CD4-positive, alpha-beta T cell treated with Interleukin-21 for 1 hour (primary cell): Measurements from ENCODE around the gene SSH2.
A peak's percentile ranks its signal among the peaks of the same experiment; 100 is the strongest.
"Not testable (repeated sequence)": the region's sequence is repeated elsewhere in the genome, so short reads cannot be mapped to it uniquely, and the experiment has no call there.

Experiments used
- DNase-seq: peaks from one replicate; pipeline ENCODE4 v3.0.0-alpha.2; 2020

The SSH2 gene

GRCh38 chr17:29726715-29727252, 203.2 kb downstream of the SSH2 start:
- DNase-seq: peak; percentile 58

GRCh38 chr17:29725408-29725807, 204.6 kb downstream of the SSH2 start:
- not testable (repeated sequence) for DNase-seq

- peak; percentile 56 for DNase-seq
Observed at GRCh38 chr17:29723278-29724047, 206.6 kb downstream of the SSH2 start.

- peak; percentile 73 for DNase-seq
Observed at GRCh38 chr17:29722411-29723198, 207.4 kb downstream of the SSH2 start.

- DNase-seq: no peak
Observed at GRCh38 chr17:29720551-29720950, 209.5 kb downstream of the SSH2 start.

GRCh38 chr17:29719469-29719868, 210.6 kb downstream of the SSH2 start:
- DNase-seq: no peak

GRCh38 chr17:29718446-29719039, 211.5 kb downstream of the SSH2 start:
- DNase-seq: no peak

GRCh38 chr17:29717817-29718216, 212.2 kb downstream of the SSH2 start:
- no peak for DNase-seq

- DNase-seq: no peak
Observed at GRCh38 chr17:29716566-29716965, 213.5 kb downstream of the SSH2 start.

- no peak for DNase-seq
Observed at GRCh38 chr17:29715680-29716079, 214.3 kb downstream of the SSH2 start.

GRCh38 chr17:29714146-29714545, 215.9 kb downstream of the SSH2 start:
- DNase-seq: no peak

GRCh38 chr17:29713626-29714025, 216.4 kb downstream of the SSH2 start:
- DNase-seq: no peak

- DNase-seq: no peak
Observed at GRCh38 chr17:29711588-29712385, 218.2 kb downstream of the SSH2 start.

GRCh38 chr17:29710891-29711418, 219.1 kb downstream of the SSH2 start:
- DNase-seq: no peak

- no peak for DNase-seq
Observed at GRCh38 chr17:29710520-29710884, 219.5 kb downstream of the SSH2 start.

- DNase-seq: no peak
Observed at GRCh38 chr17:29709866-29710519, 220.0 kb downstream of the SSH2 start.

GRCh38 chr17:29707212-29707571, 222.8 kb downstream of the SSH2 start:
- DNase-seq: no peak

GRCh38 chr17:29706045-29706431, 224.0 kb downstream of the SSH2 start:
- DNase-seq: no peak

- peak; percentile 59 for DNase-seq
Observed at GRCh38 chr17:29705386-29705785, 224.6 kb downstream of the SSH2 start.

- no peak for DNase-seq
Observed at GRCh38 chr17:29699283-29699682, 230.7 kb downstream of the SSH2 start.

GRCh38 chr17:29698837-29699236, 231.2 kb downstream of the SSH2 start:
- no peak for DNase-seq
